Measurements from ENCODE around the gene RNF26. TPM values are rescaled to one million over a fixed set of nuclear protein-coding genes. Genes with fewer than 3 reads are reported as not detected.

RNF26 gene
- total and polyA plus RNA-seq, 2 of the 4 experiments (the other 2 are of a cell fraction), result 3.4 to 36.7 TPM

DNA sequence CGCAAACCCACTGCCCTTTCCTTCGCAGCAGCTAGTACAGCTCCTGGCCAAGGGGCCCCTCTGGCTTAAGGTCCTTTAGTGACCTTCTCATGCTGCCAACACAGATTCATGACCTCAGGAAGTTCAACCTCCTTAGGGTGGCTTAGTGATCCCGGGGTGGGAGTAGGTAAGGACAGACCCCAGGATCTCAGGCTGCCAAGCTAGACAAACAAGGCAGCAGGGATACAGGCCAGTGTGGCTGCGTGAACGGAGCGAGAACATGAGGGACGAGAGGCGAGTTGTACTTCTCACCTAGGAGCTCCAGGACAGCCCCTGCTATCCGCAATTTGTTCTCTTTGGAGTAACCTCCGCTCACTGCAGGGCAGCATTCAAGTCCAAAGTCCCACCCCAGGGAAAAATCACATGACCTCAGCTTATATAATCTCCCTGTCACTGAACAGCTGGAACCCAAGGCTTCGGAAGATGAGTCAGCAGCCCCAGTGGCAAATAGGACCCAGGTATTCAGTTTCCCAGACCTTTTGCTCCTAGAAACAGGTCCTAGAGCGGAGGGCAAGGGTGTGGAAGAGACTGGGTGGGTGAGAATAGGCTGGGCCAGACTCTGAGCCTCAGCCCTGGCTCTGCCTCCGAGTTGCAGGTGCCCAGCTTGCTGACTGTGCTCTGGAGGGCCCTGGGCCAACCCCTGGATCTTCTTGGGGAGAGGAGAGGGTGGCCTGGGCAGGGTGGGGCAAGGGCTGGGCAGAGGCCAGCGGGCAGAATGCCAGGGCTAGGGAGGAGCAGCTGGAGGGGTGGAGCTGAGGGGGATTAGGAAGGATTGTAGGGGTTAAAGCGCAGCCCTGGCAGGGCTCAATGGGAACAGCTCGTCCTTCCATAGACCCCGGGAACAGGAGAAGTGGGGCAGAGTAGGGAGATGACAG is 34.1 kb downstream of the RNF26 start:
- intact Hi-C loops (cut with micrococcal nuclease) (loop anchor here (10.0 kb wide), 1 partner anchor 356 kb away; the partner anchor contains the start of gene NECTIN1), in situ Hi-C loops (cut with MboI; ENCODE audit: low sequenced_read_pairs) (loop anchor here (25.0 kb wide), 1 partner anchor 744 kb away; no protein-coding TSS in a partner anchor), dilution Hi-C loops (cut with HindIII; ENCODE audit: low sequenced_read_pairs, unreplicated experiment) (no loop called here)
- H3K9ac ChIP-seq (ENCODE audit: low read depth, low read length), result no peak overlapping the region
- DNase-seq, result peak; percentile 34
- no peak overlapping the region for H2BK5ac ChIP-seq (ENCODE audit: low read depth, low read length, poor library complexity, severe bottlenecking)
- no peak overlapping the region for H2BK120ac ChIP-seq (ENCODE audit: low read depth, low read length)
- H3K14ac ChIP-seq (replicated peaks; ENCODE audit: low read depth, low read length), result no peak overlapping the region
- no peaks in the 10 kb centered on the region for H4K20me1 ChIP-seq (ENCODE audit: insufficient read depth, low read length)
- no peak overlapping the region for H3K56ac ChIP-seq (ENCODE audit: extremely low read depth, insufficient read depth, low read length)
- no peak overlapping the region for H4K91ac ChIP-seq (ENCODE audit: insufficient read depth, low read depth, low read length)
- no peak overlapping the region for H2BK15ac ChIP-seq (ENCODE audit: low read depth, low read length)
- no peak overlapping the region for H3K27ac ChIP-seq (ENCODE audit: insufficient read depth, low read length)
- BruUV-seq (replicated peaks), result no TSS peak
- no peaks in the 10 kb centered on the region for H3K9me3 ChIP-seq (ENCODE audit: control insufficient read depth, insufficient read depth, low read length)
- no peak overlapping the region; the same call in 1 of the 2 replicates for H3K4me2 ChIP-seq (ENCODE audit: low read depth, low read length)
- peak overlapping the region; percentile 44 for H2AFZ ChIP-seq (replicated peaks; ENCODE audit: low read length, poor library complexity)
- peak overlapping the region; percentile 52 for H2AK5ac ChIP-seq (ENCODE audit: low read depth, low read length)
- H3K18ac ChIP-seq (ENCODE audit: low read depth, low read length), result no peak overlapping the region
- no CpG with 5 or more reads among the region's 17 CpGs for WGBS, 2 experiments (ENCODE audit: extremely low coverage in 2 of 2, insufficient read length in 1 of 2)
- H3K4me1 ChIP-seq (ENCODE audit: control insufficient read depth, insufficient read depth, low read length), result peaks cover 20% of the 10 kb centered on the region
- H3K36me3 ChIP-seq (ENCODE audit: control insufficient read depth, insufficient read depth, low read length), result no peaks in the 10 kb centered on the region
- ATAC-seq (ENCODE audit: low read depth), result peak; percentile 19
- H3K4ac ChIP-seq (ENCODE audit: low read depth, low read length), result peak overlapping the region; percentile 27; the same call in 1 of the 2 replicates
- no peak overlapping the region for H3K4me3 ChIP-seq (ENCODE audit: insufficient read depth, low read depth, low read length)
- no peaks in the 10 kb centered on the region for H3K27me3 ChIP-seq (ENCODE audit: control insufficient read depth, insufficient read depth, low read length)
- ChIA-PET POLR2A (ENCODE audit: unreplicated experiment) (no interaction called here), CTCF (interaction anchor here (0.9 to 5.3 kb wide), 5 partner anchors 11 to 106 kb away, joined by 3 to 30 read pairs (median 4); partner anchors contain the start of gene USP2)
- peaks cover 20% of the 10 kb centered on the region for H3K9me1 ChIP-seq (ENCODE audit: insufficient read depth, low read length)
- H4K5ac ChIP-seq (ENCODE audit: low read depth, low read length), result no peak overlapping the region
- no peak overlapping the region for H3K23ac ChIP-seq (ENCODE audit: low read depth, low read length)
- peaks cover 0 to 9% of the 10 kb centered on the region in 2 experiments; a peak in 1 of 4 replicates for H3K79me1 ChIP-seq (ENCODE audit: low read depth in 1 of 2, low read length in 2 of 2)
- peak overlapping the region; percentile 34 for H2BK20ac ChIP-seq (ENCODE audit: low read depth, low read length)
- TF ChIP-seq, protein P1, sequence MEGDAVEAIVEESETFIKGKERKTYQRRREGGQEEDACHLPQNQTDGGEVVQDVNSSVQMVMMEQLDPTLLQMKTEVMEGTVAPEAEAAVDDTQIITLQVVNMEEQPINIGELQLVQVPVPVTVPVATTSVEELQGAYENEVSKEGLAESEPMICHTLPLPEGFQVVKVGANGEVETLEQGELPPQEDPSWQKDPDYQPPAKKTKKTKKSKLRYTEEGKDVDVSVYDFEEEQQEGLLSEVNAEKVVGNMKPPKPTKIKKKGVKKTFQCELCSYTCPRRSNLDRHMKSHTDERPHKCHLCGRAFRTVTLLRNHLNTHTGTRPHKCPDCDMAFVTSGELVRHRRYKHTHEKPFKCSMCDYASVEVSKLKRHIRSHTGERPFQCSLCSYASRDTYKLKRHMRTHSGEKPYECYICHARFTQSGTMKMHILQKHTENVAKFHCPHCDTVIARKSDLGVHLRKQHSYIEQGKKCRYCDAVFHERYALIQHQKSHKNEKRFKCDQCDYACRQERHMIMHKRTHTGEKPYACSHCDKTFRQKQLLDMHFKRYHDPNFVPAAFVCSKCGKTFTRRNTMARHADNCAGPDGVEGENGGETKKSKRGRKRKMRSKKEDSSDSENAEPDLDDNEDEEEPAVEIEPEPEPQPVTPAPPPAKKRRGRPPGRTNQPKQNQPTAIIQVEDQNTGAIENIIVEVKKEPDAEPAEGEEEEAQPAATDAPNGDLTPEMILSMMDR (conservative IDR thresholded peaks at IDR 0.05; ENCODE audit: low read depth, low read length), result no peak
- TF ChIP-seq FOS (IDR thresholded peaks at IDR 0.05; ENCODE audit: low read depth, low read length) (no peak), CEBPB (IDR thresholded peaks at IDR 0.05; ENCODE audit: low read depth, low read length) (no peak), RAD21 (IDR thresholded peaks at IDR 0.05; ENCODE audit: low read length) (no peak), MXI1 (IDR thresholded peaks at IDR 0.05; ENCODE audit: borderline replicate concordance, low read depth, low read length) (no peak), NFE2L2 (IDR thresholded peaks at IDR 0.05; ENCODE audit: low read depth, low read length) (no peak), CHD1 (IDR thresholded peaks at IDR 0.05; ENCODE audit: low read depth, low read length) (no peak)
- H4K8ac ChIP-seq (ENCODE audit: low read depth in 2 of 2, low read length in 2 of 2), result no peak overlapping the region
- H2AK9ac ChIP-seq (replicated peaks; ENCODE audit: low read depth, low read length, poor library complexity), result peak overlapping the region; percentile 3

Data from IMR-90 (cell line).